IMR-90 (cell line): Measurements from ENCODE around the gene CLEC16A. TPM values are rescaled to one million over a fixed set of nuclear protein-coding genes. Genes with fewer than 3 reads are reported as not detected.

Source experiments
- ATAC-seq: fragments of 200-7000 bp; cut with Tn5 transposase; 2 replicates; pipeline ENCODE4 v1.9.1; 2020; ENCODE audit warnings: low read depth, mild to moderate bottlenecking, moderate library complexity
- BruUV-seq: library from RNA; stranded (reverse); fragments of 400-500 nt; replicated peaks from 2 replicates; lab custom pipeline; 2021; lab: Mats Ljungman, UMichigan
- CTCF ChIA-PET: fragments of 300-600 bp; formaldehyde crosslinking; extraction: SDS; loops from one replicate; lab custom pipeline; 2021; ENCODE audit warnings: antibody characterized with exemption; lab: Yijun Ruan, JAX
- POLR2A ChIA-PET: fragments of 300-600 bp; sonication (Branson Sonifier 250); formaldehyde crosslinking; loops from one replicate; lab custom pipeline; 2022; ENCODE audit warnings: antibody characterized with exemption; ENCODE audit not compliant: unreplicated experiment; lab: Charles Lee
- DNase-seq: peaks from one replicate; pipeline ENCODE4 v3.0.0; 2013
- H2AFZ ChIP-seq: replicated peaks from 2 replicates; pipeline ENCODE3; 2013; ENCODE audit warnings: low read length, mild to moderate bottlenecking; ENCODE audit not compliant: poor library complexity
- H2AK5ac ChIP-seq: 2 replicates; pipeline ENCODE4 v1.6.1; 2013; ENCODE audit warnings: low read depth, low read length, inconsistent platforms
- H2AK9ac ChIP-seq: replicated peaks from 2 replicates; pipeline ENCODE3; 2013; ENCODE audit warnings: mild to moderate bottlenecking, low read depth, low read length, moderate library complexity; ENCODE audit not compliant: poor library complexity
- H2BK120ac ChIP-seq: 2 replicates; pipeline ENCODE4 v1.6.1; 2013; ENCODE audit warnings: low read depth, low read length, inconsistent platforms
- H2BK15ac ChIP-seq: 3 replicates; pipeline ENCODE4 v1.6.1; 2013; ENCODE audit warnings: low read depth, low read length, inconsistent platforms
- H2BK20ac ChIP-seq: 2 replicates; pipeline ENCODE4 v1.6.1; 2013; ENCODE audit warnings: low read depth, mild to moderate bottlenecking, inconsistent platforms, low read length, moderate library complexity
- H2BK5ac ChIP-seq: 2 replicates; pipeline ENCODE4 v1.6.1; 2013; ENCODE audit warnings: mild to moderate bottlenecking, low read depth, low read length, inconsistent platforms; ENCODE audit not compliant: poor library complexity, severe bottlenecking
- H3K14ac ChIP-seq: replicated peaks from 2 replicates; pipeline ENCODE4 v1.6.1; 2013; ENCODE audit warnings: low read depth, low read length, inconsistent platforms
- H3K18ac ChIP-seq: 2 replicates; pipeline ENCODE4 v1.6.1; 2013; ENCODE audit warnings: low read depth, low read length, control low read depth
- H3K23ac ChIP-seq: 2 replicates; pipeline ENCODE4 v1.6.1; 2013; ENCODE audit warnings: low read depth, low read length, inconsistent platforms
- H3K27ac ChIP-seq: 2 replicates; pipeline ENCODE4 v1.5.1; 2013; ENCODE audit warnings: mild to moderate bottlenecking, control low read depth, low read length; ENCODE audit not compliant: insufficient read depth
- H3K27me3 ChIP-seq: 2 replicates; pipeline ENCODE4 v1.6.1; 2013; ENCODE audit warnings: low read length; ENCODE audit not compliant: control insufficient read depth, insufficient read depth
- H3K36me3 ChIP-seq: 2 replicates; pipeline ENCODE4 v1.6.1; 2013; ENCODE audit warnings: low read length, mixed read lengths; ENCODE audit not compliant: control insufficient read depth, insufficient read depth
- H3K4ac ChIP-seq: 2 replicates; pipeline ENCODE4 v1.6.1; 2013; ENCODE audit warnings: low read depth, low read length, inconsistent platforms
- H3K4me1 ChIP-seq: 2 replicates; pipeline ENCODE4 v1.6.1; 2013; ENCODE audit warnings: low read length, mixed read lengths; ENCODE audit not compliant: control insufficient read depth, insufficient read depth
- H3K4me2 ChIP-seq: 2 replicates; pipeline ENCODE4 v1.6.1; 2013; ENCODE audit warnings: low read depth, mild to moderate bottlenecking, control low read depth, low read length, moderate library complexity
- H3K4me3 ChIP-seq: 2 replicates; pipeline ENCODE4 v1.5.1; 2013; ENCODE audit warnings: low read depth, mild to moderate bottlenecking, control low read depth, low read length, moderate library complexity; ENCODE audit not compliant: insufficient read depth
- H3K56ac ChIP-seq: 2 replicates; pipeline ENCODE4 v1.6.1; 2013; ENCODE audit warnings: low read length, inconsistent platforms; ENCODE audit not compliant: insufficient read depth; ENCODE audit errors: extremely low read depth
- H3K79me1 ChIP-seq, 2 experiments: 2 replicates each; pipeline ENCODE4 v1.6.1; 2013; ENCODE audit warnings: low read length in 2 of 2, inconsistent platforms in 1 of 2, low read depth in 1 of 2
- H3K9ac ChIP-seq: 2 replicates; pipeline ENCODE4 v1.6.1; 2013; ENCODE audit warnings: low read depth, low read length, control low read depth
- H3K9me1 ChIP-seq: 2 replicates; pipeline ENCODE4 v1.6.1; 2013; ENCODE audit warnings: low read length, inconsistent platforms; ENCODE audit not compliant: insufficient read depth
- H3K9me3 ChIP-seq: 2 replicates; pipeline ENCODE4 v1.6.1; 2013; ENCODE audit warnings: low read length; ENCODE audit not compliant: control insufficient read depth, insufficient read depth
- H4K20me1 ChIP-seq: 2 replicates; pipeline ENCODE4 v1.6.1; 2013; ENCODE audit warnings: low read length, inconsistent platforms; ENCODE audit not compliant: insufficient read depth
- H4K5ac ChIP-seq: 2 replicates; pipeline ENCODE4 v1.6.1; 2013; ENCODE audit warnings: mild to moderate bottlenecking, low read depth, low read length, control low read depth
- H4K8ac ChIP-seq, 2 experiments: 2 replicates each; pipeline ENCODE4 v1.6.1; 2013; ENCODE audit warnings: low read depth in 2 of 2, low read length in 2 of 2, control low read depth in 1 of 2, inconsistent platforms in 1 of 2
- H4K91ac ChIP-seq: 2 replicates; pipeline ENCODE4 v1.6.1; 2013; ENCODE audit warnings: low read depth, low read length, inconsistent platforms; ENCODE audit not compliant: insufficient read depth
- BHLHE40 ChIP-seq: fragments of 150-350 bp; IDR thresholded peaks from 2 replicates; pipeline ENCODE4 v1.6.1; 2016; ENCODE audit warnings: mild to moderate bottlenecking, low read depth, low read length
- CEBPB ChIP-seq: IDR thresholded peaks from 2 replicates; pipeline ENCODE4 v1.6.1; 2012; ENCODE audit warnings: low read depth, low read length, improper control_type of control experiment
- CHD1 ChIP-seq: IDR thresholded peaks from 2 replicates; pipeline ENCODE4 v1.6.1; 2012; ENCODE audit warnings: low read depth, low read length, improper control_type of control experiment
- ELK1 ChIP-seq: fragments of 150-350 bp; IDR thresholded peaks from 2 replicates; pipeline ENCODE4 v1.6.1; 2016; ENCODE audit warnings: low read depth, mild to moderate bottlenecking, low read length, moderate library complexity, borderline replicate concordance
- FOS ChIP-seq: fragments of 150-350 bp; IDR thresholded peaks from 2 replicates; pipeline ENCODE4 v1.6.1; 2016; ENCODE audit warnings: low read depth, low read length
- MAFK ChIP-seq: IDR thresholded peaks from 2 replicates; pipeline ENCODE4 v1.6.1; 2012; ENCODE audit warnings: low read depth, low read length, improper control_type of control experiment
- MAZ ChIP-seq: IDR thresholded peaks from 2 replicates; pipeline ENCODE4 v1.6.1; 2012; ENCODE audit warnings: low read depth, mild to moderate bottlenecking, low read length, improper control_type of control experiment, moderate library complexity, borderline replicate concordance
- MXI1 ChIP-seq: IDR thresholded peaks from 2 replicates; pipeline ENCODE4 v1.6.1; 2012; ENCODE audit warnings: low read depth, mild to moderate bottlenecking, low read length, moderate library complexity, borderline replicate concordance
- NFE2L2 ChIP-seq: fragments of 150-350 bp; IDR thresholded peaks from 2 replicates; pipeline ENCODE4 v1.6.1; 2016; ENCODE audit warnings: low read depth, mild to moderate bottlenecking, low read length
- POLR2A ChIP-seq: IDR thresholded peaks from 2 replicates; pipeline ENCODE4 v1.6.1; 2012; ENCODE audit warnings: mild to moderate bottlenecking, low read depth, low read length
- RAD21 ChIP-seq: IDR thresholded peaks from 2 replicates; pipeline ENCODE4 v1.6.1; 2012; ENCODE audit warnings: low read length, improper control_type of control experiment
- RCOR1 ChIP-seq: IDR thresholded peaks from 2 replicates; pipeline ENCODE4 v1.6.1; 2012; ENCODE audit warnings: mild to moderate bottlenecking, low read length, improper control_type of control experiment; ENCODE audit not compliant: insufficient replicate concordance
- RFX5 ChIP-seq: IDR thresholded peaks from 2 replicates; pipeline ENCODE4 v1.8.0; 2012; ENCODE audit warnings: low read depth, mild to moderate bottlenecking, low read length, moderate library complexity
- SMC3 ChIP-seq: fragments of 150-350 bp; IDR thresholded peaks from 2 replicates; pipeline ENCODE4 v1.6.1; 2016; ENCODE audit warnings: low read depth, mild to moderate bottlenecking, antibody characterized with exemption, low read length, moderate library complexity
- WGBS, 2 experiments: methylation state at CpG; one replicate each; pipeline versions ENCODE4 v1.1.5 to v1.1.7; 2013; ENCODE audit warnings: missing lambda C conversion rate in 2 of 2; ENCODE audit not compliant: insufficient read length in 1 of 2; ENCODE audit errors: extremely low coverage in 2 of 2; 5-methylcytosine and 5-hydroxymethylcytosine counted together
- dilution Hi-C: fragments of 300-500 bp; cut with HindIII; formaldehyde crosslinking; loops from one replicate; pipeline ENCODE4 v1.14.3; 2018; ENCODE audit warnings: low sequenced_read_pairs; ENCODE audit not compliant: unreplicated experiment
- in situ Hi-C: fragments of 300-500 bp; cut with MboI; formaldehyde crosslinking; loops from 3 replicates; pipeline ENCODE4 v1.14.3; 2019; ENCODE audit warnings: low sequenced_read_pairs, inconsistent platforms, mixed read lengths
- intact Hi-C: fragments of 100-400 bp; cut with micrococcal nuclease; formaldehyde crosslinking; loops from 2 replicates; pipeline ENCODE4 v1.10.0; 2022
- polyA plus RNA-seq, 3 experiments: library from polyadenylated mRNA; depleted of rRNA; stranded (reverse); fragments of >200 nt; gene quantifications; 2 replicates each; pipeline ENCODE4 v1.2.3, GENCODE V29; 2012; ENCODE audit warnings: low replicate concordance in 1 of 3
- total RNA-seq: library from RNA; depleted of rRNA; stranded (reverse); fragments of >200 nt; gene quantifications from 2 replicates; pipeline ENCODE4 v1.2.3, GENCODE V29; 2012
- TF ChIP-seq, protein P1 (sequence below): conservative IDR thresholded peaks from 2 replicates; pipeline ENCODE4 v1.5.1; 2012; ENCODE audit warnings: mild to moderate bottlenecking, low read depth, low read length, improper control_type of control experiment
- TF ChIP-seq, protein P2 (sequence below): fragments of 150-350 bp; IDR thresholded peaks from 2 replicates; pipeline ENCODE4 v1.6.1; 2017; ENCODE audit warnings: mild to moderate bottlenecking, antibody characterized with exemption, low read length, low read depth

CLEC16A gene
- total and polyA plus RNA-seq, 2 of the 4 experiments (the other 2 are of a cell fraction), result 15.9 to 16.5 TPM

DNA sequence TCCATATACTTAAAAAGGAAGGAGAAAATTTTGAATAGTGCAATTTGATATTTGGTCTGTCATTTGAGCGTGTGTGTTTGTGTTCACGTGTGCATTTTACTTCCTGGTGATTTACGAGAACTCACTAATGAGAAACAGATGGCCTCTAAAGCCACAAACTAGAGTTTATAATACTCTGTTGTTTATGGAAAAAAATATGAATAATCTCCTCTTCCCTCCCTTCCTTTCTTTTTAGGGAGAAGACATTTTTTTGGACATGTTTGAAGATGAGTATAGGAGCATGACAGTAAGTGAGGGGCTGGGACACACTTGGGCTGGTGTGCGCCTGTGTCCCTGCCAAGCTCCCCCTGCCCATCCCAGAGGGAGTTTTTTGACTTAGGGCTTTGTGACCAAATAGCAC, 102.7 kb downstream of the CLEC16A start:
- peak overlapping the region; percentile 93 for H2BK5ac ChIP-seq
- WGBS, 2 experiments, result no CpG with 5 or more reads among the region's 4 CpGs
- peak overlapping the region; percentile 80 for H3K4me2 ChIP-seq
- peaks cover 23% of the 10 kb centered on the region for H3K4me1 ChIP-seq
- no peaks in the 10 kb centered on the region for H3K9me3 ChIP-seq
- peaks cover 16% of the 10 kb centered on the region for H3K36me3 ChIP-seq
- no peak overlapping the region for H3K4me3 ChIP-seq
- in situ Hi-C loops, result no loop called here
- H3K56ac ChIP-seq, result peak overlapping the region; percentile 67
- H3K23ac ChIP-seq, result peak overlapping the region; percentile 82
- peak; percentile 67 for ATAC-seq
- peak overlapping the region; percentile 65 for H3K14ac ChIP-seq
- H3K4ac ChIP-seq, result peak overlapping the region; percentile 86
- TF ChIP-seq RAD21 (no peak), CEBPB (no peak), CHD1 (no peak), MAFK (no peak), RCOR1 (no peak), POLR2A (no peak), FOS (no peak), MXI1 (no peak), MAZ (no peak), NFE2L2 (no peak), BHLHE40 (peak; percentile 88), RFX5 (no peak), SMC3 (no peak), ELK1 (no peak)
- TF ChIP-seq, protein P1, sequence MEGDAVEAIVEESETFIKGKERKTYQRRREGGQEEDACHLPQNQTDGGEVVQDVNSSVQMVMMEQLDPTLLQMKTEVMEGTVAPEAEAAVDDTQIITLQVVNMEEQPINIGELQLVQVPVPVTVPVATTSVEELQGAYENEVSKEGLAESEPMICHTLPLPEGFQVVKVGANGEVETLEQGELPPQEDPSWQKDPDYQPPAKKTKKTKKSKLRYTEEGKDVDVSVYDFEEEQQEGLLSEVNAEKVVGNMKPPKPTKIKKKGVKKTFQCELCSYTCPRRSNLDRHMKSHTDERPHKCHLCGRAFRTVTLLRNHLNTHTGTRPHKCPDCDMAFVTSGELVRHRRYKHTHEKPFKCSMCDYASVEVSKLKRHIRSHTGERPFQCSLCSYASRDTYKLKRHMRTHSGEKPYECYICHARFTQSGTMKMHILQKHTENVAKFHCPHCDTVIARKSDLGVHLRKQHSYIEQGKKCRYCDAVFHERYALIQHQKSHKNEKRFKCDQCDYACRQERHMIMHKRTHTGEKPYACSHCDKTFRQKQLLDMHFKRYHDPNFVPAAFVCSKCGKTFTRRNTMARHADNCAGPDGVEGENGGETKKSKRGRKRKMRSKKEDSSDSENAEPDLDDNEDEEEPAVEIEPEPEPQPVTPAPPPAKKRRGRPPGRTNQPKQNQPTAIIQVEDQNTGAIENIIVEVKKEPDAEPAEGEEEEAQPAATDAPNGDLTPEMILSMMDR, result no peak
- TF ChIP-seq, protein P2, sequence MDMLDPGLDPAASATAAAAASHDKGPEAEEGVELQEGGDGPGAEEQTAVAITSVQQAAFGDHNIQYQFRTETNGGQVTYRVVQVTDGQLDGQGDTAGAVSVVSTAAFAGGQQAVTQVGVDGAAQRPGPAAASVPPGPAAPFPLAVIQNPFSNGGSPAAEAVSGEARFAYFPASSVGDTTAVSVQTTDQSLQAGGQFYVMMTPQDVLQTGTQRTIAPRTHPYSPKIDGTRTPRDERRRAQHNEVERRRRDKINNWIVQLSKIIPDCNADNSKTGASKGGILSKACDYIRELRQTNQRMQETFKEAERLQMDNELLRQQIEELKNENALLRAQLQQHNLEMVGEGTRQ, result peak; percentile 80
- peaks cover 3 to 21% of the 10 kb centered on the region in 2 experiments; a peak in 1 of 4 replicates for H3K79me1 ChIP-seq
- peak overlapping the region; percentile 94 for H2BK120ac ChIP-seq
- peak overlapping the region; percentile 77 for H2AK5ac ChIP-seq
- ChIA-PET POLR2A (no interaction called here), CTCF (no interaction called here)
- H2AFZ ChIP-seq, result peak overlapping the region; percentile 12
- no TSS peak for BruUV-seq
- H4K5ac ChIP-seq, result peak overlapping the region; percentile 99
- H2BK20ac ChIP-seq, result peak overlapping the region; percentile 93
- H2AK9ac ChIP-seq, result peak overlapping the region; percentile 99
- DNase-seq, result peak; percentile 93
- H3K18ac ChIP-seq, result peak overlapping the region; percentile 99
- peak overlapping the region; percentile 72; the same call in 1 of the 2 replicates for H3K9ac ChIP-seq
- H2BK15ac ChIP-seq, result peak overlapping the region; percentile 69; the same call in 2 of the 3 replicates
- intact Hi-C loops, result no loop called here
- H4K91ac ChIP-seq, result peak overlapping the region; percentile 93
- H4K20me1 ChIP-seq, result no peaks in the 10 kb centered on the region
- H3K27me3 ChIP-seq, result no peaks in the 10 kb centered on the region
- dilution Hi-C loops, result no loop called here
- peak overlapping the region; percentile 97 for H3K27ac ChIP-seq
- H3K9me1 ChIP-seq, result peaks cover 30% of the 10 kb centered on the region
- peak overlapping the region; percentile 51 to 88; a peak in 3 of 4 replicates for H4K8ac ChIP-seq
